Mesodermal cell (in vitro differentiated cells): Measurements from ENCODE around the gene UQCR10.

ENCODE experiments used
- H3K27ac ChIP-seq: 2 replicates; pipeline ENCODE4 v1.7.0; 2013; ENCODE audit warnings: mild to moderate bottlenecking, low read depth, low read length, moderate library complexity; ENCODE audit not compliant: severe bottlenecking
- H3K36me3 ChIP-seq: 2 replicates; pipeline ENCODE4 v1.7.1; 2013; ENCODE audit warnings: mild to moderate bottlenecking, low read length, moderate library complexity; ENCODE audit not compliant: control insufficient read depth, insufficient read depth
- H3K4me1 ChIP-seq: one replicate; pipeline ENCODE4 v1.7.1; 2013; ENCODE audit warnings: mild to moderate bottlenecking, low read length; ENCODE audit not compliant: insufficient read depth, control insufficient read depth, poor library complexity, severe bottlenecking
- H3K4me3 ChIP-seq: 2 replicates; pipeline ENCODE4 v1.7.0; 2013; ENCODE audit warnings: low read length, control low read depth, mild to moderate bottlenecking; ENCODE audit not compliant: insufficient read depth, poor library complexity, severe bottlenecking; ENCODE audit errors: extremely low read depth
- H3K9me3 ChIP-seq: 2 replicates; pipeline ENCODE4 v1.7.1; 2013; ENCODE audit warnings: mild to moderate bottlenecking, low read length, moderate library complexity; ENCODE audit not compliant: control insufficient read depth
- WGBS, 2 experiments: methylation state at CpG; one replicate each; pipeline ENCODE4 v1.1.5; 2013; ENCODE audit warnings: missing lambda C conversion rate in 2 of 2; ENCODE audit not compliant: insufficient coverage in 2 of 2; 5-methylcytosine and 5-hydroxymethylcytosine counted together

Gene UQCR10

DNA sequence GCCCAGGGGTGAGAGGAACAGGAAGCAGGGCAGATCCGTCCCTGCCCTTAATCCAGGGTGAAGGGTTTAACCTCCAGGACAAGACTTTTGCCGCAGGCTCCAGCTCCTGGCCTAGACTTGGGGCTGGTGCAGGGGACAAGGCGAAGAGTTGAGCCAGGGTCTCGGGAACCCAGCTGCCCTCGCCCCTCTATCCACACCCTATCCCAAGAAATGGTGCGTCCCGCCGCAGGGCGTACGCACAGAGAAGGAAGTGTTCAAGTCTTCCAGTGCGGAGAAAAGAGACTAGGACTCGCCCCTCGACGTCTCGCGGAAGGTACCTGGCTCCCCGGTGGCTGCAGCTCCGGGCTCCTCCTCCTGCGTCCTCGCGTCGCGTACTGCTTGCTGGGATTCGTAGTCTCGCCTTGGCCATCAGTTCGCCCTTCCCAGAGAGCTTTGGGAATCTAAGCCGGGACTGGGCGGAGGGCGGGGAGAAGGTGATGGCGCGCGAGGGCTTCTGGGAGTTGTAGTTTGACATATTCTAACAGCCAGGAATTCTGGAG is 468 bp upstream of the UQCR10 start, which contains the start of gene ZMAT5:
Gene ZMAT5 (minus strand): TSS at position 376 of the 539 bp plus-strand sequence. CDS start 18,463 bp downstream, outside the sequence.
- 1 to 3% methylated on average over 23 to 24 of the region's 32 CpGs for WGBS, 2 experiments

DNA sequence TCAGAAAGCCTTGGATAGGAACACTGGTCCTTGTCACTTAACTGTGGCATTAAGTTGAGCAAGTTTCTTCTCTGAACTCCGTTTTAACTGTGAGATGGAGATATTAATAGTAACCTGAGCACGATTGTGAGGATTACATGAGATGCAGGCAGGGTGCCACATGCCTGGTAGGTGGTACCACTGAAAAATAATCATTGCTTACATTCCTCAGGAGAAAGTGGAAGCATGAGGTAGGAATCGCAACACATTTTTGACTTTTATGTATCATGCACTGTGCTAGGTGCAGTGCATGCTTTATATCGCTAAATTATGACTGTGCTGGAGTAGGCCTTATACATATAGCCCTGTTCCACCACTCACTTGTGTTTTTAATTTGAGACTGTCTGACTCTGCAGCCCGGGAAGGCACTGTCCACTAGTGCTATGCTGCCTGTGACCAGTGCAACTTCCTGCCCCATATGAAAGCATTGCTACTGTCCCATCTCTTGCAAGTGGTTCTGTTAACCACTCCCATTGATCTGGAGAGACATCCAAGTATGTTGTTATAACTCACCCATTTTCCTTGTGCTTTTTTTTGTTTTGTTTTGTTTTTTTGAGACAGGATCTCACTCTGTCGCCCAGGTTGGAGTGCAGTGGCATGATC is 1.0 kb downstream of the UQCR10 start:
- no peaks in the 10 kb centered on the region for H3K9me3 ChIP-seq

More for the DNA sequence above, 468 bp upstream of the UQCR10 start, which contains the start of gene ZMAT5:
- H3K9me3 ChIP-seq: no peaks in the 10 kb centered on the region
- peak within 1 kb of the TSS; percentile 91 for H3K4me3 ChIP-seq
- H3K4me1 ChIP-seq: peaks cover 8% of the 10 kb centered on the region
- peak within 1 kb of the TSS; percentile 67 for H3K27ac ChIP-seq
- peaks cover 25% of the 10 kb centered on the region for H3K36me3 ChIP-seq

DNA sequence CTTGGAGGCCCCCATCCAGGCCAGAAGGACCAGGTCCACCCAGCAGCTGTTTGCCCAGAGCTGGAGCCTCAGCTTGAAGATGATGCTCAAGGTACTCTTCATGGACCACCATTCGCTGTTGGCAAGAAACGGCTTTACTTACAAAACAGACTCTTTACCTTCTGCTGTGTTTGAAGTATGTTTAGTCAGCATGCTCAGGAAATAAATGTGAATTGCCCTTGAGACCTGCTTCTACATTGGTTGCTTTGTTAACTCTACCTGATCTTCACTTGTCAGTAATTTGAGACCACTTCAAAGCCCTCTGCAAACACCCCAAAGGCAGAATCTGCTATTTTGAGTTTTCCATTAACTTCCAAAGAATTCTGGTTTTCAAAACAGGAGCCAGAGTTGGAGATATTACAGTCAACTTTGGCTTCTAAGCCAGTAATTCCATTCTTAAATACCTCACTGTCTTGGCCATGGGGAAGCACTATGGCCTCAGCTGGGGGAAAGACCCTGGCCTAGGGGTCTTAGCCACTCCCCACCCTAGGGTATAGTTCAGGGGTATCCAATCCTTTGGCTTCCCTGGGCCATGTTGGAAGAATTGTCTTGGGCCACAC is 2.7 kb downstream of the UQCR10 start:
- 100% methylated on average over 1 of the region's 2 CpGs; no CpG with 5 or more reads in 1 of the 2 experiments for WGBS, 2 experiments
- Histone ChIP-seq H3K27ac (no peak overlapping the region), H3K4me1 (peaks cover 8% of the 10 kb centered on the region)

More for the DNA sequence above, 1.0 kb downstream of the UQCR10 start:
- Histone ChIP-seq H3K36me3 (peaks cover 25% of the 10 kb centered on the region), H3K4me1 (peaks cover 8% of the 10 kb centered on the region), H3K27ac (no peak overlapping the region), H3K4me3 (peak overlapping the region; percentile 91)
- WGBS, 2 experiments: 52 to 77% methylated on average over 4 to 5 of the region's 6 CpGs

DNA sequence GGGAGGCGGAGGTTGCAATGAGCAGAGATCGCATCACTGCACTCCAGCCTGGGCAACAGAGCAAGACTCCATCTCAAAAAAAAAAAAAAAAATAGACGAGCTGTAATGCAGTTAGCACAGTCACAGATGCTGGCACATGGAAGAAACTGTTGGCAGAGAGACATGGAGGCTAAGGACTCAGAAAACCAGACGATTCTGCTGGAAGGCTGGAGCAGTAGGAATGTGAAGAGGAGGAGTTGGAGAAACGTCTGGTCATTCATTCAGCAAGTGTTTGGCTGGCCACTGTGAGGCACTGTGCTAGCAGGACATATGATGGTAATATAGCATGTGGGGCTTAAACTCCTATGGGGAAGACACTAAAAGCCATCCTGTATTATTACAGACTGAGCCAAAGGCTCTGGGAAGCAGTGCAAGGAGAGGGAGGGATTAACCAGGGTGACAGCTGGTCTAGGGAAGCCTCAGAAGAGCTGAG is 5.0 kb downstream of the UQCR10 start:
- Histone ChIP-seq H3K36me3 (peaks cover 25% of the 10 kb centered on the region), H3K9me3 (no peaks in the 10 kb centered on the region), H3K27ac (peak overlapping the region; percentile 49), H3K4me3 (no peak overlapping the region), H3K4me1 (peaks cover 8% of the 10 kb centered on the region)
- 51 to 58% methylated on average over 2 to 5 of the region's 5 CpGs for WGBS, 2 experiments

More for the DNA sequence above, 2.7 kb downstream of the UQCR10 start:
- Histone ChIP-seq H3K36me3 (peaks cover 25% of the 10 kb centered on the region), H3K4me3 (no peak overlapping the region), H3K9me3 (no peaks in the 10 kb centered on the region)

DNA sequence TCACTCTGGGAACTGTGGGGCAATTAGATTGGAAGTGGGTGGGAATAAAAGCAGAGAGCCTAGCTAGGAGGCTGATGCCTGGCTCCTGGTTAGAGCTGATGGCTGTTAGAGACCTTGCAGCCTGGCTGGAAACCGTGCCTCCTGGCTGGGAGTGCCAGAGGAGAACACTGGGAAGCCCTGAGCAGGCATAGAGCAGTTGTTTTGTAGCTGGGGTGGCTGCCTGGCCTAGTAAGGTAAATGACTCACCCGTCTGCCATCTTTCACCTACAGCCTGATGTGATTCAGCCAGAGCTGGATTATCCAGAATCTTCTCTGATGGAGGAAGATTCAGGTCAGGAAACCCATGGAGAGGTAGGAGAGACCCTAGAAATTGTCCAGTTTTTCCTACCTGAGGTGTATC is 6.1 kb downstream of the UQCR10 start:
- H3K27ac ChIP-seq: peak overlapping the region; percentile 49
- peaks cover 25% of the 10 kb centered on the region for H3K36me3 ChIP-seq
- peaks cover 8% of the 10 kb centered on the region for H3K4me1 ChIP-seq
- H3K4me3 ChIP-seq: no peak overlapping the region
- 63% methylated on average over 1 to 2 of the region's 2 CpGs for WGBS, 2 experiments
- H3K9me3 ChIP-seq: no peaks in the 10 kb centered on the region

DNA sequence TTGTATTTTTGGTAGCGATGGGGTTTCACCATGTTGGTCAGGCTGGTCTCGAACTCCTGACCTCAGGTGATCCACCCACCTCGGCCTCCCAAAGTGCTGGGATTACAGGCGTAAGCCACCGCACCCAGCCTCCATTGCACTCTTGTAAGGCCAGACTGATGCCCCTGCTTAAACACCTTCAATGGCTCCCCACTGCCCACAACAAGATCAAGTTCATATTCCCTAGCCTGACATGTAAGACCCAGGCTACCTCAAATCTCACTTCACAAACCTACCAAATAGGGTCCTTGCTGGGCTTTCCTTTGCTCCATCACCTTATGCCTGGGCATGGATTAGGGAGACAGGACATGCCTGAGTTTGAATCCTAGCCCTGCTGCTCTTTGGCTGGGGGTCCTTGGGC is 13.1 kb downstream of the UQCR10 start:
- 90 to 94% methylated on average over 2 to 3 of the region's 5 CpGs for whole genome bisulfite sequencing, 2 experiments
- Histone ChIP-seq H3K27ac (peak overlapping the region; percentile 85), H3K36me3 (no peaks in the 10 kb centered on the region)

DNA sequence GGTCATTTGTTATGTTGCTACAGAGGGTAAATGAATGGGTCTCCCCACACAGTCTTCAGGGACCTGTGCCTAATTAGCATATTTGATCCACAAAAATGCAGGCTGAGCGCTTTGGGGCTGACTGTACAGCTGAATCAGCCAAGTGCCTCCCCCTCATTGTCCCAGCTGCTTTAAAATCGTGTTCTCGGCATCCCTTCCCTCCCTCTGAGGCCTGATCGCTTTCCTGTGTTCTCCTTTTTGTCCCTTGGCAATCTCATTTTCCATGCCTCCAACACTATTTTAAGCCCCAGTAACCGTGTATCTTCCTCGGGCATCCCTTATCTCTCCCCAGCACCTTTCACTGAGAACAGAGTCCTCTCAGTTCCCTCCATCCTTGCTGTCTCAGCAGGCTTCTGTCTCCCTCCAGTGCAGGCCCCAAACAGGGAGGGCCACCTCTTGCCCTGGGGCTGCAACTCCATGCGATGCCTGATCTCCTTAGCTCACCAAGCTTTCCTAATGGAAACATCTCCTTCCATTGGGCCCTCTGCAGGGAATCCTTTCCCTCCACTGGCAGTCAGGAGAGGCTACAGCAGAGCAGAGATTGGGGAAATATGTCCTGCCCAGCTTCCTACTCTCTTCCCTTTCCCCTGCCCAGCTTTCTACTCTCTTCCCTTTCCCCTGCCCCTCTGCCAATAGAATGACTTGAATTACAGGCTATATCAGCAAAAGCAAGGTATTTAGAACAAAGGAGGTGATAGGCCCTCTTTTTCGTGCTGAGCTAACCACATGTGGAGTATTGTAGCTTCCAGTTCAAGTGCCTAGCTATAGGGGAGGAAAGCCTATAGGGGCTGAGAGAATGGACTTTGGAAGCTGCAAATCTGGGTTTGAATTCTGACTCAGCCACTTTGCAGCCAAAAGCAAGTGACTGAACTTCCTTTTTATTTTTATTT is 13.8 kb downstream of the UQCR10 start:
- Histone ChIP-seq H3K4me3 (no peak overlapping the region), H3K36me3 (no peaks in the 10 kb centered on the region), H3K4me1 (peaks cover 36% of the 10 kb centered on the region), H3K9me3 (no peaks in the 10 kb centered on the region), H3K27ac (peak overlapping the region; percentile 85)
- WGBS, 2 experiments: 63 to 66% methylated on average over 8 of the region's 8 CpGs

More for the DNA sequence above, 13.1 kb downstream of the UQCR10 start:
- Histone ChIP-seq H3K9me3 (no peaks in the 10 kb centered on the region), H3K4me3 (no peak overlapping the region), H3K4me1 (peaks cover 36% of the 10 kb centered on the region)

DNA sequence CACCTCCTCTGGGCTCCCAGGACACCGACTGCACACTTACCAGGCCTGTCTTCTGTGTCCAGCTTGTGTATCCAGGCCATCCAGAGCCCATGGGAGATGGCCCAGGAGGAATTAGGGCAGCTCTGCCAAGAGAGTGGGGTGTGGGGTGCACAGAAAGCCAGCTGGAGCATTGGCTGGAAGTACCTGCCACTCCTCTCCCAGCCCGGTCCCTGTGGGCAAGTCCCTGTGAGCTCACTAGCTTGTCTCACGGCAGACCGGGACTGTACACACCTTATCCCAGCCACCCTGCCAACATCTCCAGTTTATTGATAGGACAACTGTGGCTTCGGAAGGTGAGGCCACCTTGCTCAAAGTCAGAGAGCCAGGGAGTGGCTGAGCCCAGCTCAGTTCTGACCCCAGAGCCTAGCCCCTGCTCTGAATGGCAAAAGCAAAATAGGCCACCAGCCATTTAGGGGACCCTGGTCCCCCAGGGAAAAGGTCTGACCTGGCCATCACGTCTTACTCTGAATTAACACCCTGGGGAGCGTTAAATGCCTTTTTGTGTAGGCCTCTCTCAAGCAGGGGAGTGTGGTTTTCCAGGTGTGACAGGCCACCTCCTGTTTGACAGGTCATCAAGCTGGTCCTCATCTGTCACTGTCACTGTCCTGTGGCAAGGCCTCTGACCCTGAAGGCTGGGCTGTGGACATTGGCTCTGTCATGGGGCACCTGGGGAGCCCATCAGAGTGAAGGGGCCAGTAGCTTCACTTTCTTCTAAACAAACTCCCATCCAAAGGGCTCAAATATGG is 15.1 kb downstream of the UQCR10 start:
- WGBS, 2 experiments: 85 to 96% methylated on average over 6 to 7 of the region's 7 CpGs
- Histone ChIP-seq H3K27ac (no peak overlapping the region), H3K9me3 (no peaks in the 10 kb centered on the region), H3K4me1 (peaks cover 36% of the 10 kb centered on the region), H3K36me3 (peaks cover 6% of the 10 kb centered on the region), H3K4me3 (no peak overlapping the region)

DNA sequence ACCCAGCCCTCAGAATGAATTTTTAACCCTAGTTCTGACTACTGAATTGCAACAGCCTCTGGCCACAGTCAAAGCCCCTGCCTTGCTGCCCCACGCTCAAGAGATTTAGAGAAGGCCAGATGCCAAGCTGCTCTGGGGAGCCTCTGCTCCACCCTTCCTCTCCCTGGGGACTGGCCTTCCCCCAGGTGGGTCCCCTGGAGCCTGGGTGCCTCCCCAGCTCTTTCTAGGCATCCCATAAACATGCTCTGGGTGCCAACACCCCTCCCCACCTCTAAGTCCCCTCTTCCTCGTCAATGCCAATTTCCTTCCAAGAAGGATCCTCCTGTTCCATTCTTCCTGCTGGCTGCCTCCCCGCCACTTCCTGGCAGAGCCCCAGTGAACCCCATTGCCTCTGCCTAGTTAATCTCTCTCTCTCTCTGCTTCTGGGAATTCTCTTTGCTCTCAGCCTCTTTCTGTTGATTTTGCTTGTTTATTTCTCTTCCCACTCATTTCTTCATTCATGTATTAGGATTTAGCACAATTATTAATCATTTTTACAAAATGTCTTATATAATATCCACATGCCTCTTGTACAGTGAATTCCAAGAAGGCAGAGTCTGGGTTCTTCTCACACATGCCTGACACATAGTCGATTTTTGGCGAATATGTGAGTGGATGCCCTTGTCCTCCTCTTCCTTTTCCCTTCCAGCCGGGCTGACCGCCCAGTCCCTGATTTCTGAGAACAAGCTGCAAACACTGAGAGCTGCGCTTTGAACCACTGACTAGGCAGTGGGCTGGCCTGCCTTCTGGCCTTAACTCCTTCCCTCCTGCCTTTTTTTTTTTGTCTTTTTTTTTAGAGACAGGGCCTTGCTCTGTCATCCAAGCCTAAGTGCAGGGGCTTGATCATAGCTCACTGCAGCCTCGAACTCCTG is 17.5 kb downstream of the UQCR10 start:
- H3K4me1 ChIP-seq: peaks cover 21% of the 10 kb centered on the region
- no peak overlapping the region for H3K27ac ChIP-seq
- H3K36me3 ChIP-seq: peaks cover 29% of the 10 kb centered on the region
- 85 to 92% methylated on average over 7 to 9 of the region's 9 CpGs for WGBS, 2 experiments
- no peak overlapping the region for H3K4me3 ChIP-seq
- H3K9me3 ChIP-seq: no peaks in the 10 kb centered on the region
